ENCODE results near the gene TMEM212.

GRCh38 chr3:171806200-171807128, 36.7 kb upstream of the TMEM212 start:
- TF ChIP-seq POLR2AphosphoS5 (IDR thresholded peaks at IDR 0.05; ENCODE audit: low read depth, low read length) (no peak), POLR2A (IDR thresholded peaks at IDR 0.05; ENCODE audit: low read depth, low read length) (no peak), TAF1 (IDR thresholded peaks at IDR 0.05; ENCODE audit: borderline replicate concordance, low read depth, low read length) (no peak)

All from GM12892 (cell line).